GM23338 (cell line): ENCODE data around the gene CCDC81. TPM values are rescaled to one million over a fixed set of nuclear protein-coding genes. Genes with fewer than 3 reads are reported as not detected.
A peak's percentile ranks its signal among the peaks of the same experiment; 100 is the strongest.

Source experiments
- ATAC-seq: fragments of 200-7000 bp; cut with Tn5 transposase; 3 replicates; pipeline ENCODE4 v1.9.1; 2020
- DNase-seq: peaks from one replicate; pipeline ENCODE4 v3.0.0-alpha.2; 2015; ENCODE audit warnings: low spot score
- H2AFZ ChIP-seq: fragments of 200-600 bp; sonication (generic); 2 replicates; pipeline ENCODE4 v1.8.0; 2016; ENCODE audit warnings: antibody characterized with exemption, mild to moderate bottlenecking, moderate library complexity
- H3F3A ChIP-seq: fragments of 200-600 bp; sonication (generic); replicated peaks from 2 replicates; pipeline ENCODE4 v1.8.0; 2017; ENCODE audit warnings: antibody characterized with exemption, mixed run types, low read depth
- H3K27ac ChIP-seq: fragments of 200-600 bp; sonication (generic); 2 replicates; pipeline ENCODE4 v1.6.1; 2016; ENCODE audit warnings: low read depth
- H3K27me3 ChIP-seq: fragments of 200-600 bp; sonication (generic); 2 replicates; pipeline ENCODE4 v1.8.0; 2016; ENCODE audit warnings: mild to moderate bottlenecking, mixed run types, moderate library complexity; ENCODE audit not compliant: insufficient read depth
- H3K36me3 ChIP-seq: fragments of 200-600 bp; sonication (generic); 2 replicates; pipeline ENCODE4 v1.8.0; 2016; ENCODE audit warnings: mild to moderate bottlenecking; ENCODE audit not compliant: insufficient read depth
- H3K4me1 ChIP-seq: fragments of 200-600 bp; sonication (generic); 2 replicates; pipeline ENCODE4 v1.8.0; 2016; ENCODE audit warnings: mild to moderate bottlenecking, moderate library complexity; ENCODE audit not compliant: insufficient read depth
- H3K4me2 ChIP-seq: fragments of 200-600 bp; sonication (generic); 2 replicates; pipeline ENCODE4 v1.7.1; 2017; ENCODE audit warnings: mixed run types
- H3K4me3 ChIP-seq: fragments of 200-600 bp; sonication (generic); 2 replicates; pipeline ENCODE4 v1.6.1; 2016; ENCODE audit warnings: mixed run types
- H3K79me2 ChIP-seq: fragments of 200-600 bp; sonication (generic); replicated peaks from 2 replicates; pipeline ENCODE4 v1.8.0; 2017; ENCODE audit warnings: mild to moderate bottlenecking; ENCODE audit not compliant: insufficient read depth
- H3K9me2 ChIP-seq: fragments of 200-600 bp; sonication (generic); 2 replicates; pipeline ENCODE4 v1.8.0; 2017; ENCODE audit not compliant: insufficient read depth
- H4K20me1 ChIP-seq: fragments of 200-600 bp; sonication (generic); replicated peaks from 2 replicates; pipeline ENCODE4 v1.8.0; 2017; ENCODE audit warnings: mild to moderate bottlenecking; ENCODE audit not compliant: insufficient read depth
- H3K27ac Mint-ChIP-seq: 2 replicates; pipeline ENCODE4 v1.8.0; 2020; ENCODE audit warnings: inconsistent platforms, mild to moderate bottlenecking, moderate library complexity, mixed read lengths
- H3K27me3 Mint-ChIP-seq: 3 replicates; pipeline ENCODE4 v1.8.0; 2022; ENCODE audit warnings: low read depth, mild to moderate bottlenecking, moderate library complexity, mixed read lengths, inconsistent platforms; ENCODE audit not compliant: insufficient read depth, poor library complexity
- H3K36me3 Mint-ChIP-seq: 3 replicates; pipeline ENCODE4 v1.8.0; 2021; ENCODE audit warnings: low read depth, mild to moderate bottlenecking, inconsistent platforms, moderate library complexity, mixed read lengths
- H3K4me1 Mint-ChIP-seq: 3 replicates; pipeline ENCODE4 v1.8.0; 2020; ENCODE audit warnings: mild to moderate bottlenecking, inconsistent platforms, mixed read lengths
- H3K4me3 Mint-ChIP-seq: 3 replicates; pipeline ENCODE4 v1.8.0; 2021; ENCODE audit warnings: moderate library complexity, mild to moderate bottlenecking, inconsistent platforms, mixed read lengths
- H3K9me3 Mint-ChIP-seq: 3 replicates; pipeline ENCODE4 v1.8.0; 2020; ENCODE audit warnings: moderate library complexity, mild to moderate bottlenecking, inconsistent platforms, mixed read lengths
- CREB1 ChIP-seq: fragments of 250-450 bp; sonication (Bioruptor Pico); IDR thresholded peaks from 2 replicates; pipeline ENCODE4 v1.5.0; 2020; ENCODE audit warnings: low read depth, mild to moderate bottlenecking, moderate library complexity
- CTCF ChIP-seq, 2 experiments: fragments of 200-600 bp in 1 of 2; sonication (generic) in 1 of 2; conservative IDR thresholded peaks; 2 replicates each; pipeline versions ENCODE4 v1.5.1 to v1.6.1; 2016 to 2017; ENCODE audit warnings: antibody characterized with exemption in 2 of 2, low read depth in 2 of 2, mild to moderate bottlenecking in 2 of 2, moderate library complexity in 1 of 2
- NANOG ChIP-seq: IDR thresholded peaks from 2 replicates; pipeline ENCODE4 v1.6.1; 2016; ENCODE audit warnings: antibody characterized with exemption, borderline replicate concordance
- polyA plus RNA-seq: library from polyadenylated mRNA; unstranded; fragments of >200 nt; fragmentation: Nextera tagmentation; extraction: Ambion mirVana; gene quantifications from 2 replicates; pipeline ENCODE4 v1.2.1, GENCODE V29; 2016
- total RNA-seq: library from RNA; depleted of rRNA; stranded (reverse); fragments of >200 nt; shearing (Covaris generic); gene quantifications from 2 replicates; pipeline ENCODE4 v1.2.3, GENCODE V29; 2014

Gene CCDC81
- total and polyA plus RNA-seq, 2 experiments from 2014 or later: 0.37 to 4.3 TPM

- Histone ChIP-seq H3K9me2 (peaks cover 13% of the 10 kb centered on the region), H3K4me2 (no peak overlapping the region), H3K27ac (no peak overlapping the region), H3K36me3 (no peaks in the 10 kb centered on the region), H3K4me1 (no peaks in the 10 kb centered on the region), H3K79me2 (no peaks in the 10 kb centered on the region), H3K27me3 (no peaks in the 10 kb centered on the region), H3K4me3 (no peak overlapping the region), H4K20me1 (no peaks in the 10 kb centered on the region), H2AFZ (no peak overlapping the region), H3F3A (no peaks in the 10 kb centered on the region)
- H3K4me3 Mint-ChIP-seq: no peak overlapping the region
- H3K27me3 Mint-ChIP-seq: peaks cover 6% of the 10 kb centered on the region
- no peaks in the 10 kb centered on the region for H3K9me3 Mint-ChIP-seq
- ATAC-seq (no peak), DNase-seq (peak; percentile 26)
- no peaks in the 10 kb centered on the region for H3K36me3 Mint-ChIP-seq
- peaks cover 9% of the 10 kb centered on the region for H3K4me1 Mint-ChIP-seq
- TF ChIP-seq CTCF (conservative IDR thresholded peaks at IDR 0.05; ENCODE audit: low read depth in 2 of 2): peak; percentile 46 to 52
- no peak for TF ChIP-seq NANOG
- H3K27ac Mint-ChIP-seq: no peak overlapping the region
These were observed 78.8 kb downstream of the CCDC81 start for GRCh38 chr11:86453290-86454030.

GRCh38 chr11:86456075-86456939, 81.6 kb downstream of the CCDC81 start:
- ATAC-seq: peak; percentile 97
- peak; percentile 96 for DNase-seq
- Mint-ChIP-seq H3K27me3 (peaks cover 9% of the 10 kb centered on the region), H3K9me3 (no peaks in the 10 kb centered on the region), H3K4me1 (peaks cover 10% of the 10 kb centered on the region), H3K36me3 (no peaks in the 10 kb centered on the region), H3K27ac (no peak overlapping the region), H3K4me3 (no peak overlapping the region)
- no peak overlapping the region for H3K4me3 ChIP-seq
- peak overlapping the region; percentile 12; the same call in 1 of the 2 replicates for H2AFZ ChIP-seq
- no peaks in the 10 kb centered on the region for H3K36me3 ChIP-seq
- H3K27ac ChIP-seq: no peak overlapping the region
- no peaks in the 10 kb centered on the region for H3K27me3 ChIP-seq
- no peaks in the 10 kb centered on the region for H4K20me1 ChIP-seq
- H3K4me1 ChIP-seq: no peaks in the 10 kb centered on the region
- TF ChIP-seq CREB1 (CRISPR knock-in tag) (no peak), CTCF (conservative IDR thresholded peaks at IDR 0.05; ENCODE audit: low read depth in 2 of 2) (peak; percentile 95)
- no peaks in the 10 kb centered on the region for H3K79me2 ChIP-seq
- H3K9me2 ChIP-seq: no peaks in the 10 kb centered on the region
- H3F3A ChIP-seq: no peaks in the 10 kb centered on the region
- no peak overlapping the region for H3K4me2 ChIP-seq
